H1 (cell line): ENCODE results near the gene SBF2.

ENCODE experiments used
- EP300 ChIP-seq, 2 experiments: IDR thresholded peaks; 1 replicate in 1 of 2; 2 replicates in 1 of 2; pipeline ENCODE4 v1.6.1; 2011 to 2012; ENCODE audit warnings: low read depth in 2 of 2, low read length in 2 of 2, mild to moderate bottlenecking in 2 of 2, borderline replicate concordance in 1 of 2, inconsistent platforms in 1 of 2, moderate library complexity in 1 of 2
- JUN ChIP-seq: IDR thresholded peaks from 2 replicates; pipeline ENCODE4 v1.6.1; 2011; ENCODE audit warnings: low read depth, mild to moderate bottlenecking, improper control_type of control experiment, low read length
- KDM1A ChIP-seq: fragments of 200-600, 300-600 bp; sonication (generic); IDR thresholded peaks from 2 replicates; pipeline ENCODE4 v1.7.1; 2016; ENCODE audit warnings: mild to moderate bottlenecking, low read length, borderline replicate concordance
- POLR2A ChIP-seq, 2 experiments: IDR thresholded peaks; 1 replicate in 1 of 2; 2 replicates in 1 of 2; pipeline ENCODE4 v1.6.1; 2011; ENCODE audit warnings: low read depth in 2 of 2, low read length in 2 of 2, mild to moderate bottlenecking in 2 of 2; ENCODE audit errors: control extremely low read depth in 1 of 2
- POLR2AphosphoS5 ChIP-seq: IDR thresholded peaks from 2 replicates; pipeline ENCODE4 v1.6.1; 2011; ENCODE audit warnings: low read depth, low read length
- RAD21 ChIP-seq, 2 experiments: IDR thresholded peaks in 1 of 2; conservative IDR thresholded peaks in 1 of 2; 2 replicates each; pipeline ENCODE4 v1.6.1; 2011; ENCODE audit warnings: low read depth in 2 of 2, low read length in 2 of 2, improper control_type of control experiment in 1 of 2, inconsistent platforms in 1 of 2, mild to moderate bottlenecking in 1 of 2, moderate library complexity in 1 of 2
- USF2 ChIP-seq: IDR thresholded peaks from 2 replicates; pipeline ENCODE4 v1.6.1; 2011; ENCODE audit warnings: low read length, improper control_type of control experiment
- YY1 ChIP-seq: IDR thresholded peaks from 2 replicates; pipeline ENCODE4 v1.6.1; 2011; ENCODE audit warnings: low read depth, mild to moderate bottlenecking, low read length
- TF ChIP-seq, protein P1 (sequence below): IDR thresholded peaks from 2 replicates; pipeline ENCODE4 v1.6.1; 2011; ENCODE audit warnings: low read depth, mild to moderate bottlenecking, low read length; ENCODE audit not compliant: insufficient read depth
- TF ChIP-seq, protein P2 (sequence below), 3 experiments: IDR thresholded peaks; 1 replicate in 2 of 3; 2 replicates in 1 of 3; pipeline versions ENCODE4 v1.5.1 to v1.6.1; 2011; ENCODE audit warnings: low read length in 3 of 3, mild to moderate bottlenecking in 3 of 3, inconsistent platforms in 2 of 3, low read depth in 1 of 3, moderate library complexity in 1 of 3; ENCODE audit not compliant: insufficient read depth in 1 of 3; ENCODE audit errors: control extremely low read depth in 1 of 3

- TF ChIP-seq POLR2AphosphoS5 (no peak), KDM1A (no peak), POLR2A (IDR thresholded peaks at IDR 0.05; ENCODE audit: control extremely low read depth in 1 of 2, low read depth in 2 of 2, low read length in 2 of 2) (no peak), EP300 (IDR thresholded peaks at IDR 0.05; ENCODE audit: borderline replicate concordance in 1 of 2, low read depth in 2 of 2, low read length in 2 of 2) (no peak), USF2 (no peak), RAD21 (IDR thresholded peaks at IDR 0.05 in 1 of 2, conservative IDR thresholded peaks at IDR 0.05 in 1 of 2; ENCODE audit: low read depth in 2 of 2, low read length in 2 of 2) (no peak), JUN (no peak), YY1 (no peak)
- TF ChIP-seq, protein P1, sequence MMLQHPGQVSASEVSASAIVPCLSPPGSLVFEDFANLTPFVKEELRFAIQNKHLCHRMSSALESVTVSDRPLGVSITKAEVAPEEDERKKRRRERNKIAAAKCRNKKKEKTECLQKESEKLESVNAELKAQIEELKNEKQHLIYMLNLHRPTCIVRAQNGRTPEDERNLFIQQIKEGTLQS = no peak
- TF ChIP-seq, protein P2, sequence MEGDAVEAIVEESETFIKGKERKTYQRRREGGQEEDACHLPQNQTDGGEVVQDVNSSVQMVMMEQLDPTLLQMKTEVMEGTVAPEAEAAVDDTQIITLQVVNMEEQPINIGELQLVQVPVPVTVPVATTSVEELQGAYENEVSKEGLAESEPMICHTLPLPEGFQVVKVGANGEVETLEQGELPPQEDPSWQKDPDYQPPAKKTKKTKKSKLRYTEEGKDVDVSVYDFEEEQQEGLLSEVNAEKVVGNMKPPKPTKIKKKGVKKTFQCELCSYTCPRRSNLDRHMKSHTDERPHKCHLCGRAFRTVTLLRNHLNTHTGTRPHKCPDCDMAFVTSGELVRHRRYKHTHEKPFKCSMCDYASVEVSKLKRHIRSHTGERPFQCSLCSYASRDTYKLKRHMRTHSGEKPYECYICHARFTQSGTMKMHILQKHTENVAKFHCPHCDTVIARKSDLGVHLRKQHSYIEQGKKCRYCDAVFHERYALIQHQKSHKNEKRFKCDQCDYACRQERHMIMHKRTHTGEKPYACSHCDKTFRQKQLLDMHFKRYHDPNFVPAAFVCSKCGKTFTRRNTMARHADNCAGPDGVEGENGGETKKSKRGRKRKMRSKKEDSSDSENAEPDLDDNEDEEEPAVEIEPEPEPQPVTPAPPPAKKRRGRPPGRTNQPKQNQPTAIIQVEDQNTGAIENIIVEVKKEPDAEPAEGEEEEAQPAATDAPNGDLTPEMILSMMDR (IDR thresholded peaks at IDR 0.05; ENCODE audit: control extremely low read depth in 1 of 3, insufficient read depth in 1 of 3, low read depth in 1 of 3, low read length in 3 of 3) = no peak
These were observed 18.3 kb downstream of the SBF2 start for GRCh38 chr11:10275714-10276113.
